Effector memory CD4-positive, alpha-beta T cell (primary cell): ENCODE data around the gene ATP13A3.
A peak's percentile ranks its signal among the peaks of the same experiment; 100 is the strongest.

Experiments
- DNase-seq, 3 donors: peaks; one replicate each; pipeline ENCODE4 v3.0.0-alpha.2; 2020
- H3K27ac ChIP-seq: 2 replicates; pipeline ENCODE4 v1.7.0; 2013; ENCODE audit warnings: mild to moderate bottlenecking, low read length, moderate library complexity; ENCODE audit not compliant: insufficient read depth, poor library complexity, severe bottlenecking
- H3K27me3 ChIP-seq: replicated peaks from 2 replicates; pipeline ENCODE4 v1.7.0; 2013; ENCODE audit warnings: mild to moderate bottlenecking, low read length; ENCODE audit not compliant: insufficient read depth, control insufficient read depth, poor library complexity, severe bottlenecking
- H3K36me3 ChIP-seq: 2 replicates; pipeline ENCODE4 v1.7.0; 2013; ENCODE audit warnings: mild to moderate bottlenecking, low read length, moderate library complexity; ENCODE audit not compliant: control insufficient read depth, insufficient read depth
- H3K4me1 ChIP-seq: 2 replicates; pipeline ENCODE4 v1.7.0; 2013; ENCODE audit warnings: low read length, mild to moderate bottlenecking; ENCODE audit not compliant: control insufficient read depth, insufficient read depth, poor library complexity, severe bottlenecking
- H3K4me3 ChIP-seq: 2 replicates; pipeline ENCODE4 v1.7.0; 2013; ENCODE audit warnings: low read length, low read depth, mild to moderate bottlenecking; ENCODE audit not compliant: insufficient read depth, poor library complexity, severe bottlenecking
- H3K9me3 ChIP-seq: 2 replicates; pipeline ENCODE4 v1.7.0; 2013; ENCODE audit warnings: mild to moderate bottlenecking, low read length, moderate library complexity; ENCODE audit not compliant: control insufficient read depth

The ATP13A3 gene

DNA sequence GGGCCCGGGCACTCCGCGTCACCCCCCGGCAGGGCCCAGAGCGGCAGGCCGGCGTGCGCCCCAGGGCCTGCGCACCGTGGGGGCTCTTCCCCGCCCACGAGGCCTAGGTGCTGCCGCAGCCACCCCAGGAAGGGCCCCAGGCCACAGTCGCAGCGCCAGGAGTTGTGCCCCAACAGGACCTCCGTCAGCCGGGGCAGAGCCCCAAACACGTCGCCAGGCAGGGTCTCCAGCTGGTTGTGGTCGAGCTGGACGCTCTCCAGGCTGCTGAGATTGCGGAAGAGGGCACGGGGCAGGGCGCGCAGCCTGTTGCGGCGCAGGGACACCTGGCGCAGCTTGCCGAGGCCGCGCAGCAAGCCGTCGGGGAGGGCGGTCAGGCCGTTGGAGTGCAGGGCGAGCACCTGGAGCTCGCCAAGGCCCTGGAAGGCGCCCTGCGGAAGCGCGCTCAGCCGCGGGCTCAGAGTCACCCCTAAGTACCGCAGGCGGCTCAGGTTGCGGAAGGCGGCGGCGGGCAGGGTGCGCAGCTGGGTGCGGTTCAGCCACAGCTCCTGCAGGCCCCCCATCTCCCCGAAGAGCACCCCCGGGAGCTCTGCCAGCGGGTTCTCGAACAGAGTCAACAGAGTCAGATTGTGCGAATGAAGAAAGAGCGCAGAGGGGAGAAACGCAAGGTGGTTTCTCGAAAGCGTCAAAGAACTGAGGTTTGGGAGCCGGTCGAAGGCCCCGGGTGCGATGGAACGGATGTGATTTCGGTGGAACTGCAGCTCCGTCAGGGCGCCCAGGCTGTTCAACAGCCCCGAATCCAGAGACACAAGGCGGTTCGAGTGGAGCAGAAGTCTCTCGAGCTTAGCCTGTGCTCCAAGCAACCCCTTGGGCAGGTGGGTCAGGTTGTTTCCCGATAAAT lies 89.7 kb downstream of the ATP13A3 start:
- peak overlapping the region; percentile 64 for H3K4me3 ChIP-seq
- peaks cover 18% of the 10 kb centered on the region for H3K4me1 ChIP-seq
- DNase-seq, result peak in 1 of 3 donors; percentile 11
- peak overlapping the region; percentile 63 for H3K27ac ChIP-seq
- H3K9me3 ChIP-seq, result no peaks in the 10 kb centered on the region
- no peaks in the 10 kb centered on the region for H3K36me3 ChIP-seq
- peaks cover 2% of the 10 kb centered on the region for H3K27me3 ChIP-seq

DNA sequence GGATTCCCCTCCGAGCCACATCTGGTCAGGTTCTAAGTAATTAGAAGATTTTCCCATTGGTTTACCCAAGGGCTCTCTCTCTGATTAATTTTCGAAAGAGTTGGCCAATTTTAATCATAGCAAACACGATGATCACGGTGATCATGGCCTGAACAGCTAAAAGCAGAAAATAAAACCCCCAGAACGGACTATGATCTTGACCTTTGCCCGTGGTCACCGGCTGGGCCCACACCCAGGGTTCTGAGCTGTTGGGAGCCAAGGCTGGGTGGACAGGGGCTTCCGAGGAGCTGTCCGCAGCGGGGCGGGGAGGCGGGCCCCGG lies 90.3 kb downstream of the ATP13A3 start:
- Histone ChIP-seq H3K27ac (peak overlapping the region; percentile 63), H3K9me3 (no peaks in the 10 kb centered on the region), H3K4me3 (peak overlapping the region; percentile 64), H3K36me3 (no peaks in the 10 kb centered on the region), H3K4me1 (peaks cover 18% of the 10 kb centered on the region), H3K27me3 (peaks cover 2% of the 10 kb centered on the region)
- DNase-seq, result no peak

DNA sequence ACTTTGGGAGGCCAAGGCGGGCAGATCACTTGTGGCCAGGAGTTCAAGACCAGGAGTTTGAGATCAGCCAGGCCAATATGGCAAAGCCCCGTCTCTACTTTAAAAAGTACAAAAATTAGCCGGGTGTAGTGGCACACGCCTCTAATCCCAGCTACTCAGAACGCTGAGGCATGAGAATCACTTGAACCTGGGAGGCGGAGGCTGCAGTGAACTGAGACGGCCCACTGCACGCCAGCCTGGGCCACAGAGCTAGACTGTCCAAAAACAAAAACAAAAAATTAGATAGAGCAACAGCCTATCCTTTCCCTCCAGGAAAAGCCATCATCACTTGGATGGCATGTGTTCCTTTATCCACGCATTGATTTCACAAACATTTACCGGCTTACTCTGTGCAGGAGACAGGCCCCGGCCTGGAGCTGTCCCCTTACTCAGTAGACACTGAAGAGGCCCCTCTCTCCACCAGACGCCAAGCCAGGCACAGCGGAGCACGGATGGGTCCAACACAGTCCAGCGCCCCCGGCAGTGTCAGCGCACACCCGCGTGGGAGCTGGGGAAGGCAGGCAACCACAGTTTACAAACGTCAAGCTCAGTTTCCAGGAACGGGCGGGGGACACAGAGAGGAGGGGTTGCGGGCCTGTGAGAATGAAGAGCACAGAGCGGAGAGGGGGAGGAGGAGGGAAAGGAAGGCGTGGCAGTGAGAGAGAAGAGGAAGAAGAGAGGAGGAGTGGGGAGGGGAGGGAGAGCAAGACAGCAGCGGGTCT lies 90.8 kb downstream of the ATP13A3 start:
- Histone ChIP-seq H3K36me3 (no peaks in the 10 kb centered on the region), H3K27ac (peak overlapping the region; percentile 63), H3K4me1 (peaks cover 18% of the 10 kb centered on the region), H3K4me3 (peak overlapping the region; percentile 64), H3K27me3 (peaks cover 2% of the 10 kb centered on the region), H3K9me3 (no peaks in the 10 kb centered on the region)
- DNase-seq, result peak in 1 of 3 donors; percentile 23

DNA sequence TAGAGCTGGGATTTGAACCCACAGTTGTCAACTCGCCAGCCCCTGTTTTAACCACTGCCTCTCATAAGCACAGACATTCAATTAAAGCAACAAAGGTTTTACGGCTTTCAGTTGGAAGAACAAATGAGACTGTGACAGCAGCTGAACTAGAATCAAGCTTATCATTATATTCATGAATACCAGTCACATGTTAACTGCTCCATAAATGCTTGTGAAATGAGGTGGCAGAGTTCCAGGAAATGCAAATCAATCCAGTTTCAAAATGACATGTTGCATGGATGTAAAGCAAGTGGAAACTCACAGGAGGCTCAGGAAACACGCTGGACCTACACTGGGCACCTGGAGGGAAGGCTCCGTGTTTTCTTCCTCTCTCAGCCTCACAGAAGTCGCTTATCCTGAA lies 91.6 kb downstream of the ATP13A3 start:
- DNase-seq, result no peak
- H3K27ac ChIP-seq, result no peak overlapping the region
- peaks cover 18% of the 10 kb centered on the region for H3K4me1 ChIP-seq
- no peaks in the 10 kb centered on the region for H3K36me3 ChIP-seq
- no peaks in the 10 kb centered on the region for H3K9me3 ChIP-seq
- no peak overlapping the region for H3K4me3 ChIP-seq
- peaks cover 2% of the 10 kb centered on the region for H3K27me3 ChIP-seq

DNA sequence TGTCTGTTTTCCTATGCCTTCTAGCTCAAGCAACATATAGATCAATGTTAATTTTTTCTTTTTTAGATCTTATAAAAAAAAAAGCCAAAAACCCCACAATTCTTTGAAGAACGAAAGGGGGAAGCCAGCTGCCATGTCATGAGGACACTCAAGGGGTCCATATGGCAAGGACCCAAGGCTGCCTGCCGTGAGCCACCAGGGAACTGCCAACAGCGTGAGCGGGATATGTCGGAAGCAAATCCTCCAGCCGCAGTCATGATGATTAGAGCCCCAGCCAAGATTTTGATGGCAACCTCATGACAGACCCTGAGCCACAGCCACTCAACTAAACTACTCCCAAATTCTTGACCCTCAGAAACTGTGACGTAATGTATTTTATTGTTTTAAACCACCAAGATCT lies 94.2 kb downstream of the ATP13A3 start:
- H3K9me3 ChIP-seq, result no peaks in the 10 kb centered on the region
- no peak overlapping the region for H3K4me3 ChIP-seq
- no peak overlapping the region for H3K27ac ChIP-seq
- no peak for DNase-seq
- H3K36me3 ChIP-seq, result no peaks in the 10 kb centered on the region
- peaks cover 6% of the 10 kb centered on the region for H3K4me1 ChIP-seq
- peaks cover 2% of the 10 kb centered on the region for H3K27me3 ChIP-seq

DNA sequence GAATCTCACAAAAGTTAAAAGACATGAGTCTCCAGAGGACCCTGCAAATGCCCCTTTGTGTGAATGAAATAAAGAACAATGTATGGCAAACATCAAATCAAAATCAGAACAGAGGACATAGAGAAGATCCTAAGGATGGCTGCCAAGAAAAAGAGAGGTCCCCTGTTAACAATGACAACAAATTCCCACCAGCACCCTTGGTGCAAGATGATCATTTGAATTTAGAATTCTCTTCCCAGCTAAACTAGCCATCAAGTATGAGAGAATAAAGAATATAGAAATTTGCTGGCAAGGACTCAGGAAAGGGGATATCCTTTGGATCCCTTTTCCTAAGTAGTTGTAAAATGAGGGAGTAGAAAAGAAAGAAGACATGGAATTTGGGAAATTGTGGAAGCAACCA lies 96.0 kb downstream of the ATP13A3 start:
- Histone ChIP-seq H3K4me1 (no peaks in the 10 kb centered on the region), H3K27ac (no peak overlapping the region), H3K27me3 (no peaks in the 10 kb centered on the region), H3K36me3 (no peaks in the 10 kb centered on the region), H3K4me3 (no peak overlapping the region), H3K9me3 (no peaks in the 10 kb centered on the region)
- no peak for DNase-seq

DNA sequence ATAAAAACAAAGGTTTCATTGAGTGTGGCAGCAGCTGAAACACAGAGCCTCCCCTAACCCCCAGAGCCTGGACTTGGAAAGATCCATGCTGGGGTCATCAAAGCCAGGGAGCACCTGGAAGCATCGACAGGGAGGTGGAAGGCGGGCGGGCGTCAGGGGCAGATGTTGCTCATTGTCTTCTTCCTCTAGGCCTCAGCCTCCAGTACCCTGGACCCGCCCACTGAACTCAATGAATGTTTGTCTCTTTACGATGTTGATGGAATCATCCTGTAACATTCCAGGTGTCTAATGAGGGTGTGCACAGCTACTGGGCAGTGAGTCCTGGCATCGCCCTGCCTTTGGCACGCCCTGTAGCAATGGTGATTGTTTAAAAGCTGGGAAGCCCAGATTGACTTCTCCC lies 97.5 kb downstream of the ATP13A3 start:
- no peaks in the 10 kb centered on the region for H3K27me3 ChIP-seq
- no peak overlapping the region for H3K27ac ChIP-seq
- DNase-seq, result no peak
- H3K4me1 ChIP-seq, result no peaks in the 10 kb centered on the region
- H3K9me3 ChIP-seq, result no peaks in the 10 kb centered on the region
- no peaks in the 10 kb centered on the region for H3K36me3 ChIP-seq
- H3K4me3 ChIP-seq, result no peak overlapping the region

DNA sequence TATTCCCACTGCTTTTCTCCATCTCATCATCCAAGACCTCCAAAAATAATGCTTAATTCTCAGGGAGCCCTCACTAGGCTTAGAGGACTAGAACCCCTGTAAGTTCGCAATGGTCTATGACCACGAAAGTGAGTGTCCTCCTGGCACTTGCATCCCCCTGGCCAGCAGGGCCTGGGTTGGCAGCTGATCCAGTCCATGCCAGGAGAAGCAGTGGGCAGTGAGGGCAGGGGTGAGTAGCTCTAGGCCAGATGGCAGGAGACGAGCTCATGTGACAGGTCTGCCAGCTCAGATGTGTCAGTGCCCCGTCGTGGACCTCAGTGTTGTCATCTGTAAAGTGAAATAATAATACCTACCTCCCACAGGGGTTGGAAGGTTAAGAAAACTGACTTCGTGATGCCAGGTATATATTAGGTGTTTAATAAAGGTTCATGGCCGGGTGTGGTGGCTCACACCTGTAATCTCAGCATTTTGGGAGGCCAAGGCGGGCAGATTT lies 98.8 kb downstream of the ATP13A3 start:
- no peak overlapping the region for H3K4me3 ChIP-seq
- no peaks in the 10 kb centered on the region for H3K27me3 ChIP-seq
- H3K36me3 ChIP-seq, result no peaks in the 10 kb centered on the region
- no peak for DNase-seq
- no peak overlapping the region for H3K27ac ChIP-seq
- H3K4me1 ChIP-seq, result no peaks in the 10 kb centered on the region
- H3K9me3 ChIP-seq, result no peaks in the 10 kb centered on the region

DNA sequence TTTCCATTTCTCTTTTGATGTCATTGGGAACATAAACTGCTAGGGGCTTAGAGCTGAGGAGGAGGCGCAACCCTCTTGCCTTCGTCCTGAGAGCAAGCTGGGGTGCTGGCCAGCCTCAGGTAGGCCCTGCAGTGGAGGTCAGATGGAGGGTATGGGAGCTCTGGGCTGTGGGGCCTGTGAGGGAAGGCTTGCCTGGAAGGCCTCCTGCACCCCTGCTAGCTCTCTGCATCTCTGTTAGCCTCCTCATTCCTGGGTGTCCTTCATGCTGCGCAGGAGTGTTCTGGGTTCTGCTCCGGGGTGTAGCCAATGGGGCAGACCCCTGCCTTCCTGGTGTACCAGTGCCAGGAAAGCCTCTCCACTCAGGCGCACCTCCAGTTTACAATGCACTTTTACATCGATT lies 99.5 kb downstream of the ATP13A3 start:
- no peaks in the 10 kb centered on the region for H3K27me3 ChIP-seq
- no peaks in the 10 kb centered on the region for H3K4me1 ChIP-seq
- H3K36me3 ChIP-seq, result no peaks in the 10 kb centered on the region
- no peaks in the 10 kb centered on the region for H3K9me3 ChIP-seq
- no peak for DNase-seq
- H3K4me3 ChIP-seq, result no peak overlapping the region
- H3K27ac ChIP-seq, result no peak overlapping the region

DNA sequence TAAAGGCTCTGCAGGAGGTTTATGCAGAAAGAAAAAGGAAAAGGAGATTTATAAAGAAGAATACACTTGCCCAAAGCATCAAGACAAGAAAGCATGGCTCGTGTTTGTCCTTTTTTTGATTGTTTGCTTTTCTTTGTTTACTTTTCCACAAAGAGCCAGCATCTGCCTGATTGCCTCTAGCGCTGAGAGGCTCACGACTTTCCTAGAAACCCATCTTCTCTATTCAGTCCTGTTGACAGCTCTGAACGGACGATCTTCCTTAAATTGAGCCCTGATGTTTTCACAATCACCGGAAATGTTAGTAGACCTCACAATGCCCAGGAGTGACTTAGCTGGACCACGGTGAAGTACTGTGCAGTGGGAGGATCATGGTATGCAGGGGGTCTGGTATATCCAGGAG lies 100.2 kb downstream of the ATP13A3 start:
- H3K36me3 ChIP-seq, result no peaks in the 10 kb centered on the region
- no peaks in the 10 kb centered on the region for H3K4me1 ChIP-seq
- H3K4me3 ChIP-seq, result no peak overlapping the region
- H3K9me3 ChIP-seq, result no peaks in the 10 kb centered on the region
- H3K27me3 ChIP-seq, result no peaks in the 10 kb centered on the region
- no peak overlapping the region for H3K27ac ChIP-seq
- no peak for DNase-seq
